SW 1271 (cell line): Measurements from ENCODE around the gene ATXN7L1.

Source experiments
- DNase-seq, 2 experiments: peaks; one replicate each; lab custom pipeline; 2025; lab: John Stamatoyannopoulos, UW

Gene ATXN7L1

GRCh38 chr7:105776986-105777910, 99.2 kb downstream of the ATXN7L1 start:
- no peak for DNase-seq

GRCh38 chr7:105776068-105776790, 100.2 kb downstream of the ATXN7L1 start:
- peak; percentile 88 to 92 for DNase-seq

DNA sequence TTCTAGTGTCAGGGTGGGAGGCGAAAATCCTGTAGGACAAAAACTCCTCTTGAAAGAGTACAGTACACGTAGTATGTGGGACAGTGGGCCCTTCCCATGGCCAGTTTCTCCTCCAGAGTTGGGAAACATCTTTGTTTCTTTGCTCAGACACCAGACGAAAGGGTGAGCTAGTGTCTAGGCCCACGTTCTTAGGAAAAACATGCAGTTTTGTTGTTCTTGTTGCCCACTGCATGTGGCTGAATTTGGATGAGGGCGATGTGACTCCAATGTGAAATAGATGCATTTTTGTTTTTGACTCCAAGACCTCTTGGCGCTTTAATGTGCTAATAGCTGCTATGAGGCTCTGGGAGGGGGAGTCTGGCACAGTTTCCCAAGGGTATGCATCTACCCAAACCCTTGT, 100.8 kb downstream of the ATXN7L1 start:
- DNase-seq = no peak

DNA sequence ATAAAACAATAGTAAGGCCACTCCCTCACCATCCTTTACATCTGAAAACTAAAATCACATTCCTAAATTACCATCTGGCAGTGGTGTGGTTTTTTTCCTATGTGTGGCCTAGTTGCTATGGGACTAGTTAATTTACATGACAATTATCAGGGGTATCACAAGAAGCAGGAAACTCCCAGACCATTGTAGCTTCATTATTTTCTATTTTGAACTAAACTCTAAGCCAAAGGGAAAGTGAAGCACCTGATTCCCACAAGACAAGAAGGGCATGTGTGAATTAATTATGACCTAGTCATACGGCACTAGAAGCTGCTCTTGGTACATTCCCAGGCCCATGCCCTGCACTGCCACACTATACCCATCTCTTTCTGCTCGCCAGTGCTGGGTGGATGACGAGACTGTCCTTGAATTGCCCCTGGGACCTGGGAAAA, 103.4 kb downstream of the ATXN7L1 start:
- peak in 1 of 2 experiments; percentile 31 for DNase-seq

DNA sequence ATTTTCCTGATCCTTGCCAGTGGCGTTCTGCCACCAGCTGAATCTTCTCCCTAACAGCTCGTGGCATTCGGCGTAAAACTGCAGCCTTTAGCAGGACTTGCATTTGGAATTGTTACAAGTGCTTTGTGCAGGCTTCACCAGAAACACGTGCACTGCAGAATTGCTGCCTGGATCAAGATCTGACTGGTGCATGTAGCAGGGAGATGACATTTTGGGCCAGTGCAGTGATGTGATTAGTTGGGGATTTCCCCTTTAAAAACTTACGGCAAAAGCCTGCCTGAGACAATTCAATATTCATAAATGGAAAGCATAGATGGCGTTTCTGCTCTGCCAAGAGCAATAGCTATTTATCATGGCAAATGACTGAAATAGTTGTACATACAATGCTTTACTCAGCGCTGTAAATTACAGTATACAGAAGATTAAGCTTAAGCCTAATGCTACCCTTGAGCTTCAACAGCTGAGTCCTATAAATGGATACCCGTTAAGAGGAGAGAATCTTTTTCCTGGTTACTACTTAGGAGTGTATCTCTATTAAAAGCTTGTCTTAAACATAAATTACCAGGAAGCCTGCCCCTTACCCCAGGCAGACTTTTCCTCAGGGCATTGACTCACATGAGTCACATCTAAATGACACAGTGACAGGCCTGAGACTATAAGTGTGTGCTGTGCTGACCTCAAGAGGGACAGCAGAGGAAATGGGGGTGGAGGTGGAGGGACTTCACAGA, 106.3 kb downstream of the ATXN7L1 start:
- peak in 1 of 2 experiments; percentile 49 for DNase-seq

- DNase-seq = no peak
Observed at GRCh38 chr7:105768898-105769507, 107.4 kb downstream of the ATXN7L1 start.

- no peak for DNase-seq
Observed at GRCh38 chr7:105768117-105768516, 108.3 kb downstream of the ATXN7L1 start.

DNA sequence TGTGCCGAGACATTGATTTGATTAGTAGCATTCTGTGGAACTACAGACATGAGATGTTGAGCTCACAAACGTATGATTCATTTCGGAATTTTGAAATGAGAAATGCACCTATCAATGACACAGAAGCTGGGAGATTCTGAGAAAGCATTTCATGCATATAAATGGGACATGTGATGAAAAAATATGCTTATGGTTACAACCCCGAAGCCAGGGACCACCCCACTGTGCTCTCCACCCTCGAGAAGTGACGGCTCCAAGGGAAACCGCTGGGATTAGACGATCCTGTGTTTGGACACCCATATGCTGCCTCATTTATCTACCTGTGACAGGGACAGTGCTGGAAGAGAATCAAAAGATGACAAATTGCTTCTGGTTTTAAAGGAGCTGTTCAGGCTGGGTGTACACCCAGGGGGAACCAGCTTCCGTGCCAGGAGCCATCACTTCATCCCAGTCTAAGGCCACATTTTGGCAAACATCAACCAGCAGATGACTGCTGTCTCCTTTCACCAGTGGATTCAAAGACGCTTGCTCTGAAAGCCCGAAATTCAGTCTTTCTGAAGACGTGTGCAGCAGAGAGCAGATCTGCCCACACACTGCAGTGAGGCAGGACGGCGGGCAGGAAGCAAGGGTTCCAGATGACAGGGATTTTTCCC, 109.9 kb downstream of the ATXN7L1 start:
- no peak for DNase-seq

GRCh38 chr7:105765846-105766245, 110.6 kb downstream of the ATXN7L1 start:
- no peak for DNase-seq

GRCh38 chr7:105764506-105764905, 111.9 kb downstream of the ATXN7L1 start:
- DNase-seq = no peak

GRCh38 chr7:105760551-105761447, 115.6 kb downstream of the ATXN7L1 start:
- DNase-seq = no peak

- peak in 1 of 2 experiments; percentile 68 for DNase-seq
Observed at GRCh38 chr7:105759670-105760550, 116.5 kb downstream of the ATXN7L1 start.

DNA sequence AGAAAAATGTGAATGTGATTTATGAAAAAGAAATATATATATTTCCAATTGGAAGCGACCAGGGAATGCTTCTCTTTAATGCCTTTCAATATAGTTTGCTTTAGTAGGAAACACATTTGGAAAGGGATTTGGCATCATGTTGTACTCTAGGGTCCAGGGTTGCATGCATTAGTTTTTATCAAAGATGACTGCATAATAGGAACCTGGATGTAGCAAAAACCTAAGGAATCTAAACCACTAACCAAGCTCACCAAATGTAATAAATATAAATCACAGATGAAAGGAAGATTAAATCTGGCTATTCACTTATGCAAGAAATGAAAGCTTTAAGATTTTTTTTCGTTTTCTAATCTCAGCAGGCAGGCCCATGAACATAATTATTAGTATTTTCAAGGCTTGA, 120.0 kb downstream of the ATXN7L1 start:
- no peak for DNase-seq

GRCh38 chr7:105752671-105753275, 123.6 kb downstream of the ATXN7L1 start:
- no peak for DNase-seq

GRCh38 chr7:105751054-105751453, 125.3 kb downstream of the ATXN7L1 start:
- no peak for DNase-seq

GRCh38 chr7:105748701-105749100, 127.7 kb downstream of the ATXN7L1 start:
- DNase-seq = no peak

DNA sequence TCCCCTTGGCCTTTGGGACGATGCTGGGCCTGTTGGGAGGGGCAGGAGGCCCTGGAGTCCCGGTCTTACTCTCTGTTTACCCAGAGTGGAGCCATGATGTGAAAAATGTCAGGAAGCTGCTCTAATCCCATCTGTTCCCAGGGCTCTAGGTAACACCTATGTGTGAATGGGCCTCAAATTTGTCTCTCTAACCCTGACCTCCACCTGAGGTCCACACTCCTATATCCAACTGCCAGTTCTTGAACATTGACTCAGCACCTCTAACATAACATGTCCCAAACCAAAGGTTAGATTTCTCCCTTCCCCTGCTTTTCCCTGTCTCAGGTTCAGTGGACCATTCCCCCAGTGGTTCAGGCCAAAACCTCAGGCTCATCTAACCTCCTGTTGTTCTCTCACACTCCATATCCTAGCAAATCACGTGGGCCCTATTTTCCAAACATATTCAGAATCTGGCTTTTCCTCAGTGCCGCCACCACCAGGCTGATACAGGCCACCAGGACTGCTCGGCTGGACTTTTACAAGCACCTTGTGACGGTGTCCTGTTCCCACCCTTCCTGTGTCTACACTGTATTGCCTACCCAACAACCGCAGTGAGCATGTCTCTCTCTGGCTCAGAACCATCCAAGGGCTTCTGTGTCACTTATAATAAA, 130.6 kb downstream of the ATXN7L1 start:
- DNase-seq = no peak

GRCh38 chr7:105744258-105744657, 132.1 kb downstream of the ATXN7L1 start:
- DNase-seq = no peak
